HepG2 (cell line): ENCODE data around the gene BIRC7. TPM values are rescaled to one million over a fixed set of nuclear protein-coding genes. Genes with fewer than 3 reads are reported as not detected.

Source experiments
- ATF1 ChIP-seq: IDR thresholded peaks from 2 replicates; pipeline ENCODE4 v1.6.1; 2016; ENCODE audit warnings: mild to moderate bottlenecking, control low read depth
- CENPX ChIP-seq: sonication (generic); formaldehyde crosslinking; IDR thresholded peaks from 2 replicates; pipeline ENCODE4 v1.9.0; 2021; ENCODE audit warnings: mild to moderate bottlenecking, missing genetic modification reagents, moderate library complexity
- GABPA ChIP-seq, 2 experiments: IDR thresholded peaks; 2 replicates each; pipeline ENCODE4 v1.6.1; 2011 to 2016; ENCODE audit warnings: low read depth in 2 of 2, low read length in 1 of 2, missing biosample characterization in 1 of 2, missing genetic modification characterization in 1 of 2
- HMG20B ChIP-seq: conservative IDR thresholded peaks from 2 replicates; pipeline ENCODE4 v1.6.1; 2016; ENCODE audit warnings: missing genetic modification reagents, missing compliant biosample characterization
- HNF1A ChIP-seq, 2 experiments: sonication (generic) in 1 of 2; formaldehyde crosslinking in 1 of 2; IDR thresholded peaks; 2 replicates each; pipeline versions ENCODE4 v1.4.0 to v1.6.1; 2016 to 2020; ENCODE audit warnings: borderline replicate concordance in 1 of 2, low read depth in 1 of 2, mild to moderate bottlenecking in 1 of 2, missing genetic modification reagents in 1 of 2
- NFE2L2 ChIP-seq: fragments of 150-350 bp; IDR thresholded peaks from 2 replicates; pipeline ENCODE4 v1.6.1; 2014; ENCODE audit warnings: low read length
- RNF2 ChIP-seq: fragments of 450-650 bp; conservative IDR thresholded peaks from 2 replicates; pipeline ENCODE4 v1.6.1; 2016; ENCODE audit warnings: low read depth
- TBX3 ChIP-seq: fragments of 450-650 bp; IDR thresholded peaks from 2 replicates; pipeline ENCODE4 v1.6.1; 2017; ENCODE audit warnings: antibody characterized with exemption, mild to moderate bottlenecking, inconsistent platforms, borderline replicate concordance
- TEAD2 ChIP-seq: sonication (generic); formaldehyde crosslinking; IDR thresholded peaks from 2 replicates; pipeline ENCODE4 v1.9.0; 2021; ENCODE audit warnings: missing genetic modification reagents
- TRIM24 ChIP-seq: sonication (generic); formaldehyde crosslinking; IDR thresholded peaks from 2 replicates; pipeline ENCODE4 v1.8.0; 2022; ENCODE audit warnings: mild to moderate bottlenecking, missing genetic modification reagents
- ZNF367 ChIP-seq: sonication (generic); formaldehyde crosslinking; IDR thresholded peaks from 2 replicates; pipeline ENCODE4 v1.4.0; 2020; ENCODE audit warnings: missing genetic modification reagents, borderline replicate concordance
- ZNF441 ChIP-seq: sonication (generic); formaldehyde crosslinking; IDR thresholded peaks from 2 replicates; pipeline ENCODE4 v1.7.0; 2021; ENCODE audit warnings: missing genetic modification reagents, borderline replicate concordance
- ZNF564 ChIP-seq: sonication (generic); formaldehyde crosslinking; IDR thresholded peaks from 2 replicates; pipeline ENCODE4 v1.8.1; 2023; ENCODE audit warnings: mild to moderate bottlenecking, missing genetic modification reagents
- ZNF670 ChIP-seq: sonication (generic); formaldehyde crosslinking; IDR thresholded peaks from 2 replicates; pipeline ENCODE4 v1.8.0; 2022; ENCODE audit warnings: mild to moderate bottlenecking, missing genetic modification reagents, borderline replicate concordance
- ZNF687 ChIP-seq: sonication (generic); formaldehyde crosslinking; IDR thresholded peaks from 2 replicates; pipeline ENCODE4 v1.5.1; 2020; ENCODE audit warnings: mild to moderate bottlenecking, missing genetic modification reagents, moderate library complexity
- ZNF772 ChIP-seq: sonication (generic); formaldehyde crosslinking; IDR thresholded peaks from 2 replicates; pipeline ENCODE4 v1.5.0; 2020; ENCODE audit warnings: mild to moderate bottlenecking, missing genetic modification reagents
- ZNF790 ChIP-seq: sonication (generic); formaldehyde crosslinking; IDR thresholded peaks from 2 replicates; pipeline ENCODE4 v1.8.0; 2022; ENCODE audit warnings: missing genetic modification reagents, mild to moderate bottlenecking, borderline replicate concordance
- polyA plus RNA-seq, 8 experiments: library from polyadenylated mRNA; depleted of rRNA in 3 of 8; stranded (reverse) in 7 of 8; unstranded in 1 of 8; fragments of >200 nt; fragmentation: Illumina TruSeq in 4 of 8; extraction: Trizol in 4 of 8; gene quantifications; 2 replicates each; pipeline versions ENCODE4 v1.2.1 to v1.2.3, GENCODE V29; 2011 to 2016; ENCODE audit warnings: low read depth in 4 of 8, missing spikeins in 1 of 8, mixed read lengths in 1 of 8; ENCODE audit not compliant: insufficient read depth in 1 of 8
- total RNA-seq, 5 experiments: library from RNA; depleted of rRNA; stranded (reverse); fragments of >200 nt; fragmentation: Illumina TruSeq; extraction: Trizol; gene quantifications; 2 replicates each; pipeline ENCODE4 v1.2.3, GENCODE V29; 2016; ENCODE audit warnings: low read depth in 1 of 5
- TF ChIP-seq, protein P1 (sequence below): sonication (generic); formaldehyde crosslinking; IDR thresholded peaks from 2 replicates; pipeline ENCODE4 v1.8.0; 2023; ENCODE audit warnings: mild to moderate bottlenecking, missing genetic modification reagents

Gene BIRC7
- total and polyA plus RNA-seq, 2 of the 13 experiments (the other 11 are each of a cell fraction or from before 2014, with no cell fraction given), result 0.27 to 5.1 TPM

DNA sequence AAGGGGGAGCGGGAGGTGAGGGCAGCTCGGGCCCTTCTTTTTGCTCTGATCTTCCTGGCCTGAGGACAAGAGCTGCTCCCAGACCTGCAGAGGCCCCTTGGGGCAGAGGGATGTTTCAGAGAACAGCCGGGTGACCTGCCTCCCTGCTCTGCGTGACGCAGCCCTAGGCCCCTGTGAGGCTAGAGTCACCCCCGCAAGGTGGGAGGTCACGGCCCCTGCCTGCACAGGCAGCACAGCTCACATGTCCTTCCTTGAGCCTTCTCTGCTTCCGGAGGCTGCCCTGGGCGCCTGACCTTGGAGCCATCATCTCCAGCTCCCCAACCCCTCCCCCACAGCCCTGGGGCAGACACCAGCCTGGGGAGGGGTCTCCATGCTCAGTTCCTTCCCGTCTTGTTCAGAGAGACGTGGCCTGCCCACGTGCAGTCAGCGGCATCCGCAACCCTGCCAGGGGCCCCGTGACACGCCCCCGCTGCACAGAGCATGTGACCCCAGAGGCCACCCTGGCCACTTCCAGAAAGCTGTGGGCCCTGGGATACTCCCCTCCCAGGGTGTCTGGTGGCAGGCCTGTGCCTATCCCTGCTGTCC is at the start of gene BIRC7 (continued):
- TF ChIP-seq ZNF687 (CRISPR knock-in tag) (peak; percentile 89), ZNF670 (CRISPR knock-in tag) (no peak), GABPA (IDR thresholded peaks at IDR 0.05; ENCODE audit: low read depth, low read length) (no peak), GABPA (CRISPR knock-in tag; IDR thresholded peaks at IDR 0.05; ENCODE audit: low read depth) (0 out of 2 replicates have a peak, but pooled peaks have one; percentile 5), TRIM24 (no peak), TEAD2 (CRISPR knock-in tag) (no peak), ZNF772 (CRISPR knock-in tag) (peak; percentile 49; the same call in 1 of the 2 replicates), HNF1A (IDR thresholded peaks at IDR 0.05; ENCODE audit: low read depth) (no peak), HNF1A (CRISPR knock-in tag; IDR thresholded peaks at IDR 0.05; ENCODE audit: borderline replicate concordance) (no peak), RNF2 (peak; percentile 62; the same call in 1 of the 2 replicates), ZNF441 (no peak), ATF1 (CRISPR knock-in tag) (no peak), ZNF790 (CRISPR knock-in tag) (no peak), ZNF564 (CRISPR knock-in tag) (no peak), CENPX (CRISPR knock-in tag) (no peak), ZNF367 (no peak), NFE2L2 (no peak), HMG20B (CRISPR knock-in tag) (no peak), TBX3 (no peak)
- TF ChIP-seq, protein P1, sequence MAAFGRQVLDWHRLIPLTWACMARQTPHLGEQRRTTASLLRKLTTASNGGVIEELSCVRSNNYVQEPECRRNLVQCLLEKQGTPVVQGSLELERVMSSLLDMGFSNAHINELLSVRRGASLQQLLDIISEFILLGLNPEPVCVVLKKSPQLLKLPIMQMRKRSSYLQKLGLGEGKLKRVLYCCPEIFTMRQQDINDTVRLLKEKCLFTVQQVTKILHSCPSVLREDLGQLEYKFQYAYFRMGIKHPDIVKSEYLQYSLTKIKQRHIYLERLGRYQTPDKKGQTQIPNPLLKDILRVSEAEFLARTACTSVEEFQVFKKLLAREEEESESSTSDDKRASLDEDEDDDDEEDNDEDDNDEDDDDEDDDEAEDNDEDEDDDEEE (CRISPR knock-in tag), result no peak
